Measurements from ENCODE around the gene CALCOCO2.
"Not testable (repeated sequence)": the region's sequence is repeated elsewhere in the genome, so short reads cannot be mapped to it uniquely, and the experiment has no call there.

The CALCOCO2 gene

DNA sequence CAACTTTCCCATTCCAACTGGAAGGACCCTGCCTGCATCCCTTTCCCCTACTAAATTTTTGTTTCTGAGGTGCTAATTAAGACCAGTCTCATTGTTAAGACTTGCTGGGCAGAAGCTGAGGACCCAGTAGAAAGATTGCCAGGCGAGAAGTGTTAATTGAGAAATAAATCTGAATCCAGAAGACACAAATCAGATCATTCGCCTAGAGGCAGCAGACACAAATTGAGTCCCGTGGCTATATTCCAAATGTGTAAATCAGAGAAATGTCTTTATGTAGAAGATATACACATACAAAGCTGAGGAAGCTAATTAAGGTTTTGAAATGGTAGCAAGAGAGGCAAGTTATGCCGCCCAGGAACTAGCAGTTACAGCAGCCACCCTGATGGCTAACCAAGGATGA, 29.6 kb downstream of the CALCOCO2 start:
- Histone ChIP-seq H3K4me1 (ENCODE audit: control insufficient read depth, insufficient read depth, low read length) (no peaks in the 10 kb centered on the region), H3K36me3 (ENCODE audit: control insufficient read depth, insufficient read depth, low read length) (no peaks in the 10 kb centered on the region), H3K9ac (ENCODE audit: low read depth, low read length) (no peak overlapping the region), H3K4me3 (ENCODE audit: low read depth, low read length) (no peak overlapping the region), H3K27me3 (ENCODE audit: control insufficient read depth, insufficient read depth, low read length) (no peaks in the 10 kb centered on the region), H3K9me3 (ENCODE audit: control insufficient read depth, insufficient read depth, low read length) (no peaks in the 10 kb centered on the region)

DNA sequence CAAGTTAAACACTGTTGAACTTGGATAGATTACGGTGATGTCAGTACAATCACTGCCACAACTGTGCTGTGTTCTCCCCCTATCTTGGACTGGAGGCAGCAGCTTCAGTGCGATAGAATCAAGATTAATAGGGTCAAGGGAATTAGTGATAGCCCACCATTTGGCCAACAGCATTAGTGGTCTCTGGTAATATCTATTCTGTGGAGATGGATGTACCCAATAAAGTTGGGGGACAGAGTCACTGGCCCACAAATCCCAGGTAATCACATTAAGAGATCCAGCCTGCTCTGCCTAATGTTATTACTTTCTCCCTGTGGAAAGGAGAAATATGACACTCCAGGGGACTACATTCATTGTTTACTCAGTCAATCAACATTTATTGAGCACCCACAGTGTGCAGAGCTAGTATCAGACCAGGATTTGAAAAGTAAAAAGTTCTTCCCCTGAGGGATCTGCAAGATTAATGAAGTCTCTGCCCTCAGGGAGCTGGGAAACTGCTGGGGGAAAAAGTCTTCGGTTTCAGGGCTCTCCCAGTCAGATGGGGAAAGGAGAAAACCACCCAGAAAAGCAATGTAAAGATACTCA, 38.2 kb downstream of the CALCOCO2 start:
- Histone ChIP-seq H3K36me3 (ENCODE audit: control insufficient read depth, insufficient read depth, low read length) (no peaks in the 10 kb centered on the region), H3K9ac (ENCODE audit: low read depth, low read length) (no peak overlapping the region), H3K9me3 (ENCODE audit: control insufficient read depth, insufficient read depth, low read length) (no peaks in the 10 kb centered on the region), H3K4me3 (ENCODE audit: low read depth, low read length) (no peak overlapping the region), H3K4me1 (ENCODE audit: control insufficient read depth, insufficient read depth, low read length) (peaks cover 2% of the 10 kb centered on the region), H3K27me3 (ENCODE audit: control insufficient read depth, insufficient read depth, low read length) (no peaks in the 10 kb centered on the region)

DNA sequence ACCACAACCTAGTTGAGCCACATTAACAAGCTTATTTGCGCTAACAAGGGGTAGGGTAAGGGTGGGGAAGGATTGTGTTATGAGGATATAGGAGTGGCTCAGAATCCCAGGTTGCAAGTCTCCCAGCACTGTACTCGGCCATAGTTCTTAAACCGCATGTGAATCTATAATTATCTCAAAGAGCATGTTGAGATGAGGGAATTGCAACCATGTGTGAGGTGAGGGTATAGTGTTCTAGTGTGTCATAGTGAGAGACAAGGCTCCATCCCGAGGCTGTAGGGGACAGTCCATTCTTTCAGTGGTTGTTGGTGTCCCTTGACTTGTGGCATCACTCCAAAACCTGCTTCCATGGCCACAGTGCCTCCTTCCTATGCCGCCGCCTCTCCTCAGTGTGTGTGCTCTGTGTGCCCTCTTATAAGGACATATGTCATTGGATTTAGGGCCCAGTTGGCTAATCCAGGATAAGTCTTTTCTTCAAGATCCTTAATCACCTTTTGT, 39.0 kb downstream of the CALCOCO2 start:
- H3K4me1 ChIP-seq (ENCODE audit: control insufficient read depth, insufficient read depth, low read length), result peaks cover 2% of the 10 kb centered on the region
- no peak overlapping the region for H3K9ac ChIP-seq (ENCODE audit: low read depth, low read length)

DNA sequence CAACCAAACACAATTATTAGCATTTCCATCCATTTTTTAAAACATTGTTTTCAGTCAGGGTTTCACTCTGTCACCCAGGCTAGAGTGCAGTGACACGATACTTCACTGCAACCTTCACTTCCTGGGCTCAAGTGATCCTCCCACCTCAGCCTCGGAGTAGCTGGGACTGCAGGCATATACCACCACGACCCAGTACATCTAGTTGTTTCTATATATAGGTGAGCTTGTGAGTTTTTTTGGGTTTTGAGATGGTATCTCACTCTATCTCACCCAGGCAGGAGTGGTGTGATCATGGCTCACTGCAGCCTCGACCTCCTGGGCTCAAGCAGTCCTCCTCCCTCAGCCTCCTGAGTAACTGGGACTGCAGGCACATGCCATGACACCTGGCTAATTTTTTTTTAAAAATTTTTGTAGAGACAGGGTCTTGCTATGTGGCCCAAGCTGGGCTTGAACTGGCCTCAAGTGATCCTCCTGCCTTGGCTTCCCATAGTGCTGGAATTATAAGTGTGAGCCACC, 40.3 kb downstream of the CALCOCO2 start:
- no peak overlapping the region for H3K4me3 ChIP-seq (ENCODE audit: low read depth, low read length)

More for the DNA sequence above, 39.0 kb downstream of the CALCOCO2 start:
- Histone ChIP-seq H3K36me3 (ENCODE audit: control insufficient read depth, insufficient read depth, low read length) (no peaks in the 10 kb centered on the region), H3K27me3 (ENCODE audit: control insufficient read depth, insufficient read depth, low read length) (no peaks in the 10 kb centered on the region), H3K9me3 (ENCODE audit: control insufficient read depth, insufficient read depth, low read length) (no peaks in the 10 kb centered on the region), H3K4me3 (ENCODE audit: low read depth, low read length) (no peak overlapping the region)

DNA sequence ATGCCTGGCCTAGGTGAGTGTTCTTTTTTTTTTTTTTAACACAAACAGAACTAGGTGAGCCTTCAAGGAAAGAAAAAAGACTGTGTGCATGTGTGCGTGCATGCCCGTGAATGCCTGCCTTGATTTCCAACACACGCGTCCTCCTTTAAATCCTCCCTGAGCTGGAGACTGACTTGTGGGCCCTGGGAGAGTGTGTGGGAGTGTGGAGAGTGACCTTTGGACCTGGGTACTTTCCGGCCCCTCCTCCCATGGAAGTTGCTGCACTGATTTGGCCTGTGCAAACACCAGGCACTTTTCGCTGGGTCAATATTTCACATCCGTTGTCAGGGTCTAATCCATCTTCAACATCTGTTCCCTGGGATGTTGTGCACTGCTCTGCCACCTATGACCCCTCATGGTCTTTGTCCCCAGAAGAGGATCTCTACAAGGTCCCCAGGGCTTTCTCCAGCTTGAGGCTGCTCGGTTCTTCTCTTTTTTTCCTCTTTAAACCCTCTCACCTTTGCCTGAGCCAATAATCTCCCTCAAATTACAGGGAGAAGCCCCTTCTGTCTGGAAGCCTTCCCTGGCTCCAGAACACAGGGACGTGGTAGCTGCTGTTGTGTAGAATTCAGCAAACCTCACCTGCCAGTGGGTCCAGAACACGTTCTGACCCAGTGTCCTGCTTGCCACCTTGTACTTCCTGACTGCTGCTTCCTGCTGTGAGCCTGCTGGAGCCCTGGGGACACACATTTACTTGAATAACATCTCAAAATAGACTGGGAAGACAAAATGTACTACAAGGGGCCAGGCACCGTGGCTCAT, 40.9 kb downstream of the CALCOCO2 start:
- H3K36me3 ChIP-seq (ENCODE audit: control insufficient read depth, insufficient read depth, low read length), result no peaks in the 10 kb centered on the region
- no peak overlapping the region for H3K9ac ChIP-seq (ENCODE audit: low read depth, low read length)
- H3K4me1 ChIP-seq (ENCODE audit: control insufficient read depth, insufficient read depth, low read length), result peaks cover 2% of the 10 kb centered on the region
- H3K9me3 ChIP-seq (ENCODE audit: control insufficient read depth, insufficient read depth, low read length), result no peaks in the 10 kb centered on the region
- no peak overlapping the region for H3K4me3 ChIP-seq (ENCODE audit: low read depth, low read length)
- no peaks in the 10 kb centered on the region for H3K27me3 ChIP-seq (ENCODE audit: control insufficient read depth, insufficient read depth, low read length)

More for the DNA sequence above, 40.3 kb downstream of the CALCOCO2 start:
- Histone ChIP-seq H3K36me3 (ENCODE audit: control insufficient read depth, insufficient read depth, low read length) (no peaks in the 10 kb centered on the region), H3K9me3 (ENCODE audit: control insufficient read depth, insufficient read depth, low read length) (no peaks in the 10 kb centered on the region), H3K9ac (ENCODE audit: low read depth, low read length) (no peak overlapping the region), H3K27me3 (ENCODE audit: control insufficient read depth, insufficient read depth, low read length) (no peaks in the 10 kb centered on the region), H3K4me1 (ENCODE audit: control insufficient read depth, insufficient read depth, low read length) (peaks cover 2% of the 10 kb centered on the region)

DNA sequence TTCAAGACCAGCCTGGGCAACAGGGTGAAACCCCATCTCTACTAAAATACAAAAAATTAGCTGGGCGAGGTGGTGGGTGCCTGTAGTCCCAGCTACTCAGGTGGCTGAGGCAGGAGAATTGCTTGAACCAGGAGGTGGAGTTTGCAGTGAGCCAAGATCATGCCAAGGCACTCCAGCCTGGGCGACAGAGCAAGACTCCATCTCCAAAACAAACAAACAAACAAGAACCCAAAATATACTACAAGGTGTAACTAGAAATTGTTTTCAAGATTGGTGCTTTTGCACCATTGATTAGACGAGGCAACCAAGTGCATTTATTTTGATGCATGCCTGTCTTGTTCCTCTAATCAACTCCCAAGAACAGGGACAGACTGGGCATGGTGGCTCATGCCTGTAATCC, 41.6 kb downstream of the CALCOCO2 start:
- H3K4me1 ChIP-seq (ENCODE audit: control insufficient read depth, insufficient read depth, low read length); H3K9me3 ChIP-seq (ENCODE audit: control insufficient read depth, insufficient read depth, low read length); H3K36me3 ChIP-seq (ENCODE audit: control insufficient read depth, insufficient read depth, low read length); H3K9ac ChIP-seq (ENCODE audit: low read depth, low read length); H3K27me3 ChIP-seq (ENCODE audit: control insufficient read depth, insufficient read depth, low read length); H3K4me3 ChIP-seq (ENCODE audit: low read depth, low read length): not testable (repeated sequence)

DNA sequence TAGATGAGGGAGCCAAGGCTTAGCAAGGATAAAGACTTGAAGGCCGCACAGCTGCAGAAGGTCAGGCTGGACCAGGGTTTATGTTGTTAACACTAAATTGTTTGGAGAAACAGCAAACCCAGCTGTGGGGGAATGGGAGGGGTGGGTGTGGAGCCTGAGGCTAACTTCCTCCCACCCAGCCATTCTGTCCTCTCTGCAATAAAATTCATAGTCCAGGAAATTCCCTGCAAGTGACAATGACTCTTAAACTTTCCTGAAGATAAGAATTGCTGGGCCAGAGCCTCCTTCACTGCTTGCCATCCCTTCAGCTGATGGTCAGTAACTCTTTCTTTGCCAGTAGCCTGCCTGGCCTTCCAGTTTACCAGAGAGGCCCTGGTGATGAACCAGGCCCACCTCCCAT, 42.4 kb downstream of the CALCOCO2 start:
- peaks cover 2% of the 10 kb centered on the region for H3K4me1 ChIP-seq (ENCODE audit: control insufficient read depth, insufficient read depth, low read length)
- H3K9me3 ChIP-seq (ENCODE audit: control insufficient read depth, insufficient read depth, low read length), result no peaks in the 10 kb centered on the region
- no peaks in the 10 kb centered on the region for H3K36me3 ChIP-seq (ENCODE audit: control insufficient read depth, insufficient read depth, low read length)
- H3K27me3 ChIP-seq (ENCODE audit: control insufficient read depth, insufficient read depth, low read length), result no peaks in the 10 kb centered on the region
- H3K4me3 ChIP-seq (ENCODE audit: low read depth, low read length), result no peak overlapping the region
- no peak overlapping the region for H3K9ac ChIP-seq (ENCODE audit: low read depth, low read length)

DNA sequence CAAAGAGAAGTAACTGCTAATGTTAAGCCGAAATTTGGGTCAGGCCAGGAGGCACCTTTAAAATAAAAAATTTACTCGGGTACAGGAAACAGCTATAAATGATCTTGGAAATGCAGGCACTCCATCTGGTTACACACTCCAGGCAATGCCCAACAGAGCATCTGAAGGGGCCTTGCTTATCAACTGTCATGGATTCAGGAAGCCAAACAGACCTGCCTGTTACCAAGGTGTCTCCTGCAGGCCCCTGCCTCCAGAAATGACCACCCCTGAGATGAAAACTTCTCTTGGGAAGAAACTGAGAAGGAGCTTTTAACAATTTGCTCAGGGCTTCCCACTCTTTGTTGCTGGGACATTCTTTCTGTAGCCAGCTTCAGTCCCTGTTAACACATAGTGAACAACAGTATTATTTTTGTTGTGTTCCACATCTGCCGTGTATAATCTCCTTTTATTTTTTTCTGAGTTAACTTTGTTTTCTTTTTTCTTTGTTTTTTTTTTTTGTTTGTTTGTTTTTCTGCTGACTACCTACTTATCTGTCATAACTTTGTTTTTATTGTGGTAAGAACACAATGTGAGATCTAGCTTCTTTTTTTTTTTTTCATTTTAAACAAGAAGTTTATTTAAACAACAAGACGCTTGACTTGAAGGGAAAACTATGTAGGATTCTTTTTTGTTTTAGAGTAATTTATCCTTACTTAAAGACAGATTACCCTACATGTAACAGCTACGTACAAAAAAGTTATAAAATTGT, 43.0 kb downstream of the CALCOCO2 start:
- no peaks in the 10 kb centered on the region for H3K27me3 ChIP-seq (ENCODE audit: control insufficient read depth, insufficient read depth, low read length)
- H3K9me3 ChIP-seq (ENCODE audit: control insufficient read depth, insufficient read depth, low read length), result no peaks in the 10 kb centered on the region
- no peak overlapping the region for H3K4me3 ChIP-seq (ENCODE audit: low read depth, low read length)
- H3K4me1 ChIP-seq (ENCODE audit: control insufficient read depth, insufficient read depth, low read length), result peaks cover 2% of the 10 kb centered on the region
- no peak overlapping the region for H3K9ac ChIP-seq (ENCODE audit: low read depth, low read length)
- no peaks in the 10 kb centered on the region for H3K36me3 ChIP-seq (ENCODE audit: control insufficient read depth, insufficient read depth, low read length)

DNA sequence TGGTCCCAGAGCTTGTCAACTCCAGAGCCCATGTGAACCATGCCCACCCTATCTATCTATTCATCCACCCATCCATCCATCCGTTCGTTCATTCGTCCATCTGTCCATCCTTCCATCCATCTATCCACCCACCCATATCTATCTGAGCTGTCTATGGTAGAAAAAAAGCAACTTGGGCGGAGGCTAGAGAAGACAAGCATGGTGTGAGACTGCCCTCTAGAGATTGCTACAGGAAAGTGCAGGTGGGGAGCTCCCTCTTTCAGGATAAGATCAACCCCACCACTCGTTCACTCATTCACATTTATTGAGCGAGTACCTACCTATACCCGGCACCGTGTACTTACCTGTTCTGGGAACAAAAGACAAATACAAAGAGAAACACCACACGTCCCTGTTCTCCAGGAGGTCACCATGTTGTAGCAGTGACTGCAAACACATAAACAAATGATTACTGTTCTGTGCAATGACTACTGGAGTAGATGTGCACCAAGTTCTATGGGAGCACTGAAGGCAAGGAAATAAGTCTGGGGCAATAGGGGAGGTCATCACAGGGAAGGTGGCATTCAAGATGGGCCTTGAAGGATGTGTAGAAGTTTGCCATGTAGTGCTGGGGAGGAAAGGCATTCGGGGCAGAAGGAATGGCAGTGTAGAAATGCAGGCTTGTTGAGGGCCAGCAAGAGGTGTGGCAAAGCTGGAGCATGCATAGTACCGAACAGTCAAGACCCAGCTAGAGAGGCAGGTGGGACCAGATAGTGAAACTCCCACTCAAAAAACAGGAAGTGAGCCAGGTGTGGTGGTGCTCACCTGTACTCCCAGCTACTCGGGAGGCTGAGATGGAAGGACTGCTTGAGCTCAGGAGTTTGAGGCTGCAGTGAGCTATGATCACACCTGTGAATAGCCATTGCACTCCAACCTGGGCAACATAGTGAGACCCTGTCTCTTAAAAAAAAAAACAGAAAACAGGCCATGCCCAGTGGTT, 48.4 kb downstream of the CALCOCO2 start:
- H3K9ac ChIP-seq (ENCODE audit: low read depth, low read length), result no peak overlapping the region
- no peaks in the 10 kb centered on the region for H3K36me3 ChIP-seq (ENCODE audit: control insufficient read depth, insufficient read depth, low read length)
- no peaks in the 10 kb centered on the region for H3K9me3 ChIP-seq (ENCODE audit: control insufficient read depth, insufficient read depth, low read length)
- no peaks in the 10 kb centered on the region for H3K27me3 ChIP-seq (ENCODE audit: control insufficient read depth, insufficient read depth, low read length)
- no peak overlapping the region for H3K4me3 ChIP-seq (ENCODE audit: low read depth, low read length)
- no peaks in the 10 kb centered on the region for H3K4me1 ChIP-seq (ENCODE audit: control insufficient read depth, insufficient read depth, low read length)

DNA sequence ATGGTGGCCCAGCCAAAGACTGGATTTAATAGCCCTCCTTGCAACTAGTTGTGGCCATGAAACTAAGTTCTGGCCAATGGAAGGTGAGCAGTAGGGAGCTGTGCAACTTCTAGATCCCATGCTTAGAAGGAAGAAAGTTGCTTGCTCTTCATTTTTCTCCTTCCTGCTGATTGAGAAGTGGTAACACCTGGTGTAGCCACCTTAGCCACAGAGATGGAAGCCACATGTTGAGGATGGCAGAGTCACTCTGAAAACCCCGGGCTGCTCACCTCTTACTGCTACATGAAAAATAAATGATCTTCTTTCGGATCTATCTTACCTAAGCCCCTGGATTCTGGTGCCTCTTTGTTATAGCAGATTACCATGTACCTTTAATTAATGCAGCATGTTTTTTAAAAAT, 51.4 kb downstream of the CALCOCO2 start:
- H3K36me3 ChIP-seq (ENCODE audit: control insufficient read depth, insufficient read depth, low read length), result no peaks in the 10 kb centered on the region
- no peaks in the 10 kb centered on the region for H3K9me3 ChIP-seq (ENCODE audit: control insufficient read depth, insufficient read depth, low read length)
- no peak overlapping the region for H3K4me3 ChIP-seq (ENCODE audit: low read depth, low read length)
- H3K9ac ChIP-seq (ENCODE audit: low read depth, low read length), result no peak overlapping the region
- no peaks in the 10 kb centered on the region for H3K4me1 ChIP-seq (ENCODE audit: control insufficient read depth, insufficient read depth, low read length)
- H3K27me3 ChIP-seq (ENCODE audit: control insufficient read depth, insufficient read depth, low read length), result no peaks in the 10 kb centered on the region

DNA sequence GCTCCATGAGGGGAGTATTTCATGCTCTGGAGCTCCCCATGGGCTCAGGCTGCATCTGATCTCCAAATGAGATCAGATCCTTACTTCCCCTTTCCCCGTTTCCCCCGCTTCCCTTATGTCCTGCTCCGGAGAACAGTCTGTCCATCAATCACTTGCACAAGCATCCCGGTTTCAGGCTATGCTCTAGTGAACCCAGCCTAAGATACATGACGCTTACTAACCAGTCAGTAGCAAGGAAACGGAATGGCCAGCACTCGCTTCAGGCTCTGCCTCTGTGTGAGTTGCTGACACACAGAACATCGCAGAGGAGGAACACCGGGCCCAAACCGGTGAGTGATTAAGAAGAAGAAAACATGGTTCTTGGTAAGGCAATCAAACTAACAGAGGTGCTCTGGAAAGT, 52.3 kb downstream of the CALCOCO2 start:
- no peaks in the 10 kb centered on the region for H3K4me1 ChIP-seq (ENCODE audit: control insufficient read depth, insufficient read depth, low read length)
- H3K4me3 ChIP-seq (ENCODE audit: low read depth, low read length), result no peak overlapping the region
- no peak overlapping the region for H3K9ac ChIP-seq (ENCODE audit: low read depth, low read length)
- no peaks in the 10 kb centered on the region for H3K36me3 ChIP-seq (ENCODE audit: control insufficient read depth, insufficient read depth, low read length)
- no peaks in the 10 kb centered on the region for H3K9me3 ChIP-seq (ENCODE audit: control insufficient read depth, insufficient read depth, low read length)
- H3K27me3 ChIP-seq (ENCODE audit: control insufficient read depth, insufficient read depth, low read length), result no peaks in the 10 kb centered on the region
